Stimulated activated CD4-positive, alpha-beta T cell treated with anti-CD3 and anti-CD28 coated beads, Interleukin-15, amount 100 ng/mL, for 24 hours (primary cell): ENCODE results near the gene DBNL.

Experiments
- DNase-seq: peaks from one replicate; pipeline ENCODE4 v3.0.0-alpha.2; 2020

Gene DBNL

DNA sequence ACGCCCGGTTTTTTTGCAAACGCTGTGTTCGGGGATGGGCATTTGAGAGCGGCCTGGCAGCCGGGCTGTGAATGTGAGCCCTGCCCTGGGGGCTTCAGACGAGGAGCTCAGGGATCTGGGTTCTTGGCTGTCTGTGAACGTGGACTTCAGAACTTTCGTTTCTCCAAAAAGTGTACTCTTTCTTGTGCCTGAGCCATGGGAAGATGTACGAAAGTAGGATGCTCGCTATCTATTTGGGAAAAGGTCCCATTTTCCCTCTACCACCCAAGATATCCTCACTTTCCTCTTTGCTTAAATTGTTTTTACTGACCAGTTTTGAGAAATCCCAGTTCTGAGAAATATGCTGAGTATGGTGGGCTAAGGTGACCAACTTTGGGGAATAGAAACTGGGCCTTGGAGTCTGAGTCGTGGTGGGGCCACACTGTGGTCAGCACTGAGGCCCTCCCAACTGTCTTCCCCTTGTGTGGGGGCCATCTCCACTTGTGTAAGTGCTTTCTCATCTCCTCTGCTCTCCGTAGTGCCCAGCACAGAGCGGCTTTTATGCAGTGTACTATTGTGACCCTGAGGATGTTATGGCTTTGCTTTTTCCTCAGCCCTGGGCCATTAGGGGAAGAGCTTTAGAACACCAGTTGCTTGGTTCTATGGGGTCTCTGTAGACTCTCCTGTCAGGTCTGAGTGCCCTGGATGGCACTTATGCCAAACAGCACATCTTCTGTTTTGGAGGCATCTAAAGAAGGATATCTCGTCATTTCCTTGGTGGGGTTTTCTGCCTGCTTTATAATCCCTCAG is 918 bp downstream of the DBNL start:
- DNase-seq, result no peak

DNA sequence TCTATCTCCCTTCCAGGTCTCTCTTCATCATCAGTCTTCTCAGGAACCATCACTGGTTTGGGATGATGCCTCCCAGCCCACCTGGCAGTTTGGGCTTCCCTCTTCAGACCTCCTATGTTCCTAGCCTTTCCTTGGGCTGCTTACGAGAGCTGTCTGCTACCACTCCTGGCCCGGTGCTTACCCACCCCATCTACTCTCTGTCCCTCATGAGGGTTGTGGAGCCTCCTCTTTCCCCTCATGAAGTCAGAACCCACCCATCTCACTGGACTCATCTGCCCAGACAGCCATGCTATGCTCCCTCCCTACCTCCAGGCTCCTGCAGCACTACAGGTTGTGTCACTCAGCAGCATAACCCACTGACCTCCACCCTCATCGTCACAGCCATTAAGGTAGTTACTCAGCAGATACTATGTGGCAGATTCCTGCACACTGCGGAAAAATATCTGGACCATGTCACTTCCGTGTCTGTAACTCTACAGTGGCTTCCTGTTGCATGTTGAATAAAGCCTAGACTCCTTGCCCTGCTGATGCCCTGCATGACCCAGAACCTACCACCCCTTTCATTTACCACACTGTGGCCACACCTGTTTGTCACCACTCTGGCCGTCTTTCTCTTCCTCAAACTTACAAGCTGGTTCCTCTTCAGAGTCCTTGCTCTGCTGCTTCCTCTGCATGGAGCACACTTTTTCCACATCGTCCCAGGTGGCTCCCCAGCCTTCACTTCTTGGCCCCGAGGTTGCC is 2.0 kb downstream of the DBNL start:
- peak; percentile 45 for DNase-seq

DNA sequence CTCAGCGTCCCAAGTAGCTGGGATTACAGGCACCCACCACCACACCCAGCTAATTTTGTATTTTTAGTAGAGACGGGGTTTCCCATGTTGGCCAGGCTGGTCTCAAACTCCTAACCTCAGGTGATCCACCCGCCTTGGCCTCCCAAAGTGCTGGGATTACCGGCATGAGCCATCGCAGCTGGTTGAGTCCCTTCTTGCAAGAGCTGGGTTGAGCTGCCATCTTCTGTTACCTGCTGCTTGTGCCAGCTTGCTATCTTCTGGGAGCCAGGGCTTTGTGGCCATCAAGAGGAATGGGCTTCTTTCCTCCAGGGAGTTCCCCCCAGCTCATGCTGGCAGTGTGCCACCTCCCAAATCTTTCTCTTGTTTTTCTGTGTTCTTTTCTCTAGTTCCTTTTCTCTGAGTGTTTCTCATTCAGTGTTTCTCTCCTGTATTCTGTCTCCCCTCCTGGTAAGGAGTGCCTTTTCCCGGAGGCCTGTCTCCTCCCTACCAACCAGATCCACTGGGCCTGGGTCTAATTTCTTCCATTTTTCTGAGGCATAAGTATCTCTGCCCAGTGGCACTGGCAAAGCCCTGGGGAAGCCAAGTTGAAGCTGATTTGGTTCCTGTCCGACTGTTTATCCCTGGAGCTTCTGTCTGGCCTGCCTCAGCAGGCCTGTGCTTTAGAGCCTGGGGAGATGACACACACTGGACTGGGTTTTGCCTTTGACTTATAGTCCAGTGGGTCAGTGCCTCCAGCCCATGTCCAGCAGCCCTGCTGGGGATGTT is 3.7 kb downstream of the DBNL start:
- DNase-seq, result no peak

DNA sequence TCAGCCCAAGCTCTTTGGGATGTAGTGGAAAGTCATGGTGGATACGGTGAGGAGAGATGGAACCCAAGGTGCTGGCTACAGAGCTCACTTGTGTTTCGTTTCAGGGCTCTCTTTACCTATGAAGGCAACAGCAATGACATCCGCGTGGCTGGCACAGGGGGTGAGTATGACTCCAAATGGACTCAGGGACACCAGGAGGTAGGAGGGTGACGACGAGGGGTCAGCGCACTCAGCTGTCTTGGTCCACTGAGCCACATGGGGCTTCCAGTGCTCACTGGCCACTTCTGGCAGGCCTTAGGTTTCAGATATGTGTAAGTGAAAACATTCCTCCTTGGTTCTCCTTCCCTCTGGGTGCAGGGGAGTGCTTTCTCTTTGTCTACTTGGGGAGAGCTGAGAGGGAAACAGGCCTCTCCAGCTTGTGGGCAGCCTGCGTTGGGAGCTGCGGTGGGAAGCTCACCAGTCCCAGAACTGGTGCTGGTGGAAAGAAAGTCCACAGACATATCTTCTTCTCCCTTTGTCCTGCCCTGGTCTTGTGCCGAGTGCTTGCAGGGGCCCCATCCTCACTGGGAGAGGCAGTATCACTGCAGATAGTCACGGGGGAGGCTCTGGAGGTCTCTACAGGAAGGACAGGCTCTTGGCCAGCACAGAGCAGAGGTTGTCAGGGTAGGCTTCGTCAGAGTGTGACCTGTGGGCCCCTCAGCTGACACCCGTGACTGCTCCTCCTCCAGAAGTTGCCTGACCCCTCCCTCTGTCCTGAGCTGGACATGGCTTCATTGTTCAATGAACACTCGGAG is 5.8 kb downstream of the DBNL start:
- DNase-seq, result no peak

DNA sequence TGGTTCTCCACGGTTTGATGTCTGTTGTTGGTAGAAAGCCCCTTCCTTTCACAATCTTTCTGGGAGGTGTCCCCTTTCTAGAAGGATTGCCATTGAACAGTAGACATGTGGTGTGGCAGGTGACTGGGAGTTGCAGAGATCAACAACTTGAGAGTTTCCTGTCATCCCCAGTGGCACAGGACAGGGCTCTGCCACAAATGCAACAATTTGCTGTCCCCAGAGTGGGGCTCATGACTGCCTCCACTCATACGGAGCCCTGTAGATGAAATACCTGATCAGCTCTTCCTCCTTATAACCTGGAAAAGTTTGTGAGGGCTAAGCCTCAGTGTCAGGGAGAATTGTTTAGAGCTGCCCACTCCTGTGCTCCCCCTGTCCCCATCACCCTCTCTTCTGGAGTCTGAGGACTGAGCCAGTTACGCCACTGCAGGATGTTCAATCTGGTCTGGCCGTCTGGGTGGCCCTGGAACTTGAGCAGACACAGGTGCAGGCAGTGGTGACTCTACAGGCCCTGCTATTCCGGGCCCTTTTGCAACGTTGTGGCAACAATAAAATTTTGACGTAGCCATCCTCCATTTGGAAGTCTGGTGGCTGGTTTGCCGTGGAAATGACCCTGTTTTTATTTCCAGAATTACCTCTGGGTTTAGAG is 6.5 kb downstream of the DBNL start:
- no peak for DNase-seq

DNA sequence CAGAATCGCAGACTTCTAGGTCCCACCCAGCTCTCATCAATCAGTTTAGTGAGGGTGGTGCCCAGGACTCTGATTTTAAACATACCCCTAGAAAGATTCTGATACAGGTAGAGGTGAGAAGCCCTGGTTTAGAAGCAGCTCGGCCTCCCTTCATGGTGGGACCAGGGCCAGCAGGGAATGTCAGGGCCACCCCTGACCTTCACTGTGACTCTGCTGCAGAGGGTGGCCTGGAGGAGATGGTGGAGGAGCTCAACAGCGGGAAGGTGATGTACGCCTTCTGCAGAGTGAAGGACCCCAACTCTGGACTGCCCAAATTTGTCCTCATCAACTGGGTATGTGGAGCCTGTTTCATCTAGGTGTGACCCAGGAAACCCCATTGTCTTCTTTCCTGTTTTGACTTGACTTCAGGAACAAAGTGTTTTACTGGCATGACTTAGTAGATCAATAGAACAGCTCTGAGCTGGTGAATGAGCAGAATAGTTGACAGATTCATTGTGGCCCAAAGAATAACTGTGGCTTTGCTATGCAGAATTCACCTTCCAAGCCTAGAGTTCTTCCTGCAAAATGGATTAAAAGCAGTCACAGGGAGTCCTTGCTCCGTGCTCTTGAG is 7.2 kb downstream of the DBNL start:
- DNase-seq, result no peak

DNA sequence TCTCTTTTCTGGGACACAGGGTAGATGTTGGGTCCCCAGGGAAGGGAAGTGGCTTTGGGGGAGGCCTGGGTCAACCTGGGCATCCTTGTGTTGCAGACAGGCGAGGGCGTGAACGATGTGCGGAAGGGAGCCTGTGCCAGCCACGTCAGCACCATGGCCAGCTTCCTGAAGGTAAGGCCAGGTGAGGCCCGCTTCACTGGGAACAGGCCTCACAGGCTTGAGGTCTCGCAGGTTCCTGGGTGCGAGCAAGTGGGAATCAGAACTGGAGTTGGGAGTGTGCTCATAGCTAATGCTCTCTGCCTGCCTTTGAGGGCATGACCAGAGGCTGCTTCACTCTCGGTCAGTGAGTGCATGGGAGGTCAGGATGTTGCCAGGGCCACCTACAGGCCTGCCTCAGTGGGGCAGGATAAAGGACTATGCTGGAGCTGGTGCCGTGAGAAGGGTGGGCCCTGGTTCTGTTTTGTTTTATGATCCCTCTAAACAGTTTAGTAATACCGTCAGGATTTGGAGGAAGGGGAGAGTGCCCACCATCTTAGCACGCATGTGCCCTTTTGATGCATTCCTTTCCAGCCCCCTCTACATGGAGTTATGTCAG is 8.4 kb downstream of the DBNL start:
- DNase-seq, result no peak

DNA sequence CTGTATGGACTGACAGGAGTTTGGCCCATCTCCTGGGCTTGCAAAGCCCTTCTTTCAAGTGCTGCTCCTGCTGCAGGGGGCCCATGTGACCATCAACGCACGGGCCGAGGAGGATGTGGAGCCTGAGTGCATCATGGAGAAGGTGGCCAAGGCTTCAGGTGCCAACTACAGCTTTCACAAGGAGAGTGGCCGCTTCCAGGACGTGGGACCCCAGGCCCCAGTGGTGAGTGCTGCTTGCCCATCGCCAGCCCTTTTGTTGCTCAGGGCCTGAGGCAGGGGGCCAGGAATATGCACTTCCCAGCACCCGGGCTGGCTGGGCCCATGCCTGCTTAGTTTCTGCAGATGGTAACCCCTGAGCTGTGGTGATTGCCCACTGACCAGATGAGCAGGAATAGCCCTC is 12.2 kb downstream of the DBNL start:
- DNase-seq, result no peak

DNA sequence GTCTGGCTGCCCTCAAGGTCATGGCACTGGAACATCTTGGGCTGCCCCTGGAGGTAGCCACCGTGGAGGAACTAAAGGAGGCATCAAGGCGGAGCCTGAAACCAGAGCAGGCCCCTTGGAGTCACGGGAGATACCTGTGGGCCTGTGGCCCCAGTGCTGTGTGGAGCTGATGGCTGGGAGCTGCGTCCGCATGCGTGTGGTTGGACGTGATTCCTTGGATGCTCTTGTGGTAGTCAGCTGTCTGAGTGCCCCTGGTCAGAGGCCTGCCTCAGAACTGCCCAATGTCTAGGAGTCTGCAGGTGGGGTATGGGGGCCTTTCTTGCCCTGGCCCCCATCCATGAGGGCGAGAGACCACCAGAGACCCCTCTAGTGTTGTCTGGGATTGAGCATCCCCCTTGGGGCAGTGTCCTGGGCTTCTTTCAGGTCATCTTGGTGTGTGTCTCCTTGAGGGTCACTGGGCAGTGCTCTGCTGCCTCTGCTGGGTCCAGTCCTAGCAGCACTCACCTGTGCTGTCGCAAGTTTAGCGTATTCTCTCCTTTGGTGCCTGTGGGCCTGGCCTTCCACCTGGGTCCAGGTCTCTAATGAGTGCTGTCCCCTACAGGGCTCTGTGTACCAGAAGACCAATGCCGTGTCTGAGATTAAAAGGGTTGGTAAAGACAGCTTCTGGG is 12.8 kb downstream of the DBNL start:
- DNase-seq, result no peak

DNA sequence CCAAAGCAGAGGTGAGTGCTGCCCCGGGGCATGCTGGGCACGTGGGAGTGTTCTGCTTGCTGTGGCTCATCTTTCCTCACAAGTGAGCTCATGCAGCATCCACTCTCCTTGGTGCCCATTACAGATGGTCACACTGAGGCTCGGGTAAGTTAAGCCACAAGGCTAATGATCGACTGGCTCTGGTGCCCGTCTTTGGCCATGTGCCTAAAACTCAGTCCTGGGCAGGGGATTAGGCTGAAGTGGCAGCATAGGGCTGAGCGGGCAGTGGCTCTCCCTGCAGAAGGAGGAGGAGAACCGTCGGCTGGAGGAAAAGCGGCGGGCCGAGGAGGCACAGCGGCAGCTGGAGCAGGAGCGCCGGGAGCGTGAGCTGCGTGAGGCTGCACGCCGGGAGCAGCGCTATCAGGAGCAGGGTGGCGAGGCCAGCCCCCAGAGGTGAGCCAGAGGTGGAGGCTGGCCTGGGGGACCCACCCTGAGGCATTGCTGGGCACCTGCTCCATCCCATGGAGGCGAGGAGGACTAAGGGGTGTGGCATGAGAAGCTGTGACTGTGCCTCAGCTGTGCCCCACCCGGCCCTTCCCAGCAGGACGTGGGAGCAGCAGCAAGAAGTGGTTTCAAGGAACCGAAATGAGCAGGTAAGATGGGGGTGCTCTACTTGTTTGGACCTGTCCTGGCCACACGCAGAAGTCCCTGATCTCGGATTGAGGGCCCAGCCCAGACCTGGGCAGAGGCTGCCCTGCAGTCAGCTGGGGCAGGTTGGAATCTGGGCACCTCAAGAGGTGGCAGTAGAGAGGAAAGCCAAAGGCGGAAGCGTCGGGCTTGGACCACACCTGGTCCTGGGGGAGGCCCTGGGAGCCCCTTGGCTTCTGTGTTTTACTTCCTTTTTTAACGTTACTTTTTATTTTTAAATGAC is 13.6 kb downstream of the DBNL start:
- no peak for DNase-seq

DNA sequence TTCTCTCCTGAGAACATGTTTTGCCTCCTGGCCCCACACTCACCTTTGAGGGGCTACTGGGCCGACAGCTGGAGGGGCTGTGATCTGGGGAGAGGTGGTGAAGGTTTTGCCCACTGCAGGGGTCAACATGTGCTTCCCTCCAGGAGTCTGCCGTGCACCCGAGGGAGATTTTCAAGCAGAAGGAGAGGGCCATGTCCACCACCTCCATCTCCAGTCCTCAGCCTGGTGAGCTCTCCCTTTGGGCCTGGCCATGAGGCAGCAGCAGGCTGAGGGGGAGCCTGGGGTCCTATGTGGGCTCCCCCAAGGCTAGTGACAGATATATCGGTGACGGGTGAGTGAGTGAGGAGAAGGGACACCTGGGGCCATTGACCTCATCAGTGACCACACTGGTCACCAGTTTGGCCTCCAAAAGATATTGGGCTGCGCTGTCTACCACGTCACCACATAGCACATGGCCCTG is 14.3 kb downstream of the DBNL start:
- no peak for DNase-seq

DNA sequence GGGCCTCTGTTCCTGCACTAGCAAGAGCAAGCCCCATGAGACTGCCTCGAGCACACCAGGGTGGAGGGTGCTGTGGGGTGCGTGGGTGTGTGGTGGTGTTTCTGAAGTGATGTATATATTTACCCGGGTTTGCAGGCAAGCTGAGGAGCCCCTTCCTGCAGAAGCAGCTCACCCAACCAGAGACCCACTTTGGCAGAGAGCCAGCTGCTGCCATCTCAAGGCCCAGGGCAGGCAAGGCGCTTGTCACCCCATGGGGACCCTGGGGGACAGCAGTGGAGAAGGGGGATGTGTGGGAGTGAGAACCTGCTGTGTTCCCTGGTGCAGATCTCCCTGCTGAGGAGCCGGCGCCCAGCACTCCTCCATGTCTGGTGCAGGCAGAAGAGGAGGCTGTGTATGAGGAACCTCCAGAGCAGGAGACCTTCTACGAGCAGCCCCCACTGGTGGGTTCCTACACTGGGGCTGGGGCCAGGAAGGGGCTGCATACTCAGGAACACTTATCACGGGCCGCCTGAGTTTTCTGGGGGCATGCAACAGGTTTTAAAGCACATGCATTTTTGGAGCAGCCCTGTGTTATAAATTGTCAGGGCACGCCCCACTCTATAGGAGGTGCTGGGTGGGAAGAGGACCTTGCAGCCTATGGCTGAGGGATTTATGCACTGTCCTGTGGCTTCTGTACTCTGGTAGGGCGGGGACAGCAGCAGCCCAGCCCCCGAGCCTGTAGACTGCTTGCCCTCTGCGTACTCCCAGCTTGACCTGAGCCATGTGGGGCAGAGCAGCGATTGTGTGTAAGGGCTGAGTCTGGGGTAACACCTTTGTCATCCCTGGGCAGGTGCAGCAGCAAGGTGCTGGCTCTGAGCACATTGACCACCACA is 15.0 kb downstream of the DBNL start:
- peak; percentile 4 for DNase-seq

DNA sequence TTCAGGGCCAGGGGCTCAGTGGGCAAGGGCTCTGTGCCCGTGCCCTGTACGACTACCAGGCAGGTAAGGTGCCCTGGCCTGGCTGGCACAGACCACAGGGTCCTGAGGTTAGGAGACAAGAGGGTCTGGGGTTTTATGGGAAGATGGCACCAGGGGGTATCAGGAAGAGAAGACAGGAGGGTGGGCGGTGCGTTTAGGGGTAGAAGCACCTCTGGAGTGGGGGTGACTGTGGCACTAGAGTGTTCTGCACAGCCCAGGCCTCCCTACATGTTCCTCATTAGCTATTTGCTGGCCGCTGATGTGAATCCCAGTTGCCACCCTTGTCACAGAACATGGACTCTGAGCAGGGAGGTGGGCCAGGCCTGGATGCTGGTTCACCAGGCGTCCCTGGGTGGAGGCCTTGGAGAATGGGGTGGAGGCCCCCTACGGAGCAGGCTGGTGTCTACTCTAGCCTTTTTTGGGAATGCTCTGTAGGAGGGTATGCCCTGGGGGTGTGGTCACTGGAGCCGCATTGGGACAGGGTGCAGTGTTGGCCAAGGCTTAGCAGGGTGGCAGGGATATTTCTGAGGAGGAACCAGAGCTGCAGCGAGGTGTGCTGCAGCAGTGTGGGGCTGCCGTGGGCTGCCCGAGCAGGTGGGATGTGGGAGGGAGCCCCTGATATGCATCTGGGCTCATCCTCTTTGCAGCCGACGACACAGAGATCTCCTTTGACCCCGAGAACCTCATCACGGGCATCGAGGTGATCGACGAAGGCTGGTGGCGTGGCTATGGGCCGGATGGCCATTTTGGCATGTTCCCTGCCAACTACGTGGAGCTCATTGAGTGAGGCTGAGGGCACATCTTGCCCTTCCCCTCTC is 15.8 kb downstream of the DBNL start:
- no peak for DNase-seq

DNA sequence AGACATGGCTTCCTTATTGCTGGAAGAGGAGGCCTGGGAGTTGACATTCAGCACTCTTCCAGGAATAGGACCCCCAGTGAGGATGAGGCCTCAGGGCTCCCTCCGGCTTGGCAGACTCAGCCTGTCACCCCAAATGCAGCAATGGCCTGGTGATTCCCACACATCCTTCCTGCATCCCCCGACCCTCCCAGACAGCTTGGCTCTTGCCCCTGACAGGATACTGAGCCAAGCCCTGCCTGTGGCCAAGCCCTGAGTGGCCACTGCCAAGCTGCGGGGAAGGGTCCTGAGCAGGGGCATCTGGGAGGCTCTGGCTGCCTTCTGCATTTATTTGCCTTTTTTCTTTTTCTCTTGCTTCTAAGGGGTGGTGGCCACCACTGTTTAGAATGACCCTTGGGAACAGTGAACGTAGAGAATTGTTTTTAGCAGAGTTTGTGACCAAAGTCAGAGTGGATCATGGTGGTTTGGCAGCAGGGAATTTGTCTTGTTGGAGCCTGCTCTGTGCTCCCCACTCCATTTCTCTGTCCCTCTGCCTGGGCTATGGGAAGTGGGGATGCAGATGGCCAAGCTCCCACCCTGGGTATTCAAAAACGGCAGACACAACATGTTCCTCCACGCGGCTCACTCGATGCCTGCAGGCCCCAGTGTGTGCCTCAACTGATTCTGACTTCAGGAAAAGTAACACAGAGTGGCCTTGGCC is 16.6 kb downstream of the DBNL start:
- no peak for DNase-seq

DNA sequence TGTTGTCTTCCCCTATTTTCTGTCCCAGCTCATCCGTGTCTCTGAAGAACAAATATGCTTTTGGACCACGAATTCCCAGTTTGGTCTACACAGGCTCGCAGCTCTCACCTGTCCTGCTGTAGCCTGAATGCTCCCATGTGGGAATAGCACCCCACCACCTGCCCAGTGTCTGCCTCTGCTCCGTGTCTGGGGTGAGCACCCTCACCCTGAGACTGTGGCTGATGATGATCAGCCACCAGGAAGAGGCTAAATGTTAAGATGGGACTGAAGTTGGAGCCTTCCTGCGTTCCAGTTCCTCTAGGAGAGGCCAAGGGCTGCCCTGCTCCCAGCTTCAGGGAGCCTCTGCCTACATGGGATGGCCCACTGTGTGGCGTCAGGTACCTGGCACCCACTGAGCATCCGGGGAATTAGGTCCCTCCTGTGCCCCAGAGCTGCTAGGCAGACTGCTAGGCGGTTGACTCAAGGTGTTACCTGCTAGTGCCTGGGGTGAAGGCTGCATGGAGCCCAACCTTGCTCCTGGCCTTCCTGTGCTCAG is 17.2 kb downstream of the DBNL start:
- no peak for DNase-seq

DNA sequence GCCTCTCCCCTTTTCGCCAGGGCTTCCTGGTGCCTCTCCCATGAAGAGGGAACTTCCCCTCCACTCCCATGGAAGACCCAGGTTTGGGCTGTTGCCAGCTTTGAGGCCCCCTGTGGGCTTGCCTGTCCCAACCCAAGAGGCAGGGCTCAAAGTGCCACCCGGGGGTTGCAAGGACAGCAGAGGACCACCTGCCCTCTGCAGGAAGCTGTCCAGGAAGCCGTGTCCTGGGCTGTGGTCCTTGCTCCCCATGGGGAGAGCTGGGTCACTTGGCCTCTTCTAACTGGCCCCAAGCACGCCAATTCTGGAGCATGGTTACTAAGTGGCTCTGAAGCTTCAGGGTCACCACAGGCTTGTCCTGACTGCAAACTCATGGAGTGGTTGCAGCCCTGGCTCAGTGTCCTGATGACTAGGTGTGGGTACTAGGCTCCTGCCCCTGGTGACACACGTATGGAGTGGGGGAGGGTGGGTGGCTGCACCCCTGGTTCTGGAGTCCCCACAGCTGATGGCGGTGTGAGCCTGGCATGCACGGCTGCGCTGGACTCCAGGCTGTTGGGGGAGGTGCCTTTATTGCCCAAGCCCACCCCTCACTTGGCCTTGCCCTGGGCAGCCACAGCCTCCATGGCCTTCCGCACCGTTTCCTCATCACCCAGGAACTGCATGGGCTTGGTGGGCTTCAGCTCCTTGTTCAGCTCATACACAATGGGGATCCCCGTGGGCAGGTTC is 17.8 kb downstream of the DBNL start:
- DNase-seq, result no peak
